GM19023 (cell line): Measurements from ENCODE around the gene SH3RF3.
A peak's percentile ranks its signal among the peaks of the same experiment; 100 is the strongest.

ENCODE experiments used
- ATAC-seq: cut with Tn5 transposase; IDR thresholded peaks from one replicate; pipeline ENCODE4 v1.9.1; 2021; ENCODE audit warnings: mild to moderate bottlenecking, moderate library complexity; ENCODE audit not compliant: unreplicated experiment

Gene SH3RF3

GRCh38 chr2:109138449-109138848 is 9.4 kb downstream of the SH3RF3 start:
- ATAC-seq: no peak

DNA sequence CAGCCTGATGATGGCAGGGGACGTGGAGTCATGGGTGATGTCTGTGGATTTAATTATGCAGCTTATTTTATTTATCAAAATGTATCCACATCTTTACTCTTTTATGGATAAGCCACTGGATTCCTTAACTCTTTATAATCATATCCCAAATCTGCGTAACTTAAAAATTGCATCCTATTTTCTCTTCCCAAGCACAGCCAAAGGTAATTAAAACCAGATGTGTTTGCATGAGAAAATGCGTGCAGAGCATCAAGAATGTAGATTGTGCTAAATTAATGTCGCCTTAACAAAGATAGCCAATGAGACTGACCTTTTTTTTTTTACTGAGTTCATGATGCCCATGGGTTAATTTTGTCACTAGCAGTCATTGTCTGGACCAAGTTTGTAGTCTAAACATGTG is 10.0 kb downstream of the SH3RF3 start:
- no peak for ATAC-seq

GRCh38 chr2:109139865-109140396 is 10.9 kb downstream of the SH3RF3 start:
- ATAC-seq: no peak

GRCh38 chr2:109141006-109141600 is 12.1 kb downstream of the SH3RF3 start:
- ATAC-seq: no peak

DNA sequence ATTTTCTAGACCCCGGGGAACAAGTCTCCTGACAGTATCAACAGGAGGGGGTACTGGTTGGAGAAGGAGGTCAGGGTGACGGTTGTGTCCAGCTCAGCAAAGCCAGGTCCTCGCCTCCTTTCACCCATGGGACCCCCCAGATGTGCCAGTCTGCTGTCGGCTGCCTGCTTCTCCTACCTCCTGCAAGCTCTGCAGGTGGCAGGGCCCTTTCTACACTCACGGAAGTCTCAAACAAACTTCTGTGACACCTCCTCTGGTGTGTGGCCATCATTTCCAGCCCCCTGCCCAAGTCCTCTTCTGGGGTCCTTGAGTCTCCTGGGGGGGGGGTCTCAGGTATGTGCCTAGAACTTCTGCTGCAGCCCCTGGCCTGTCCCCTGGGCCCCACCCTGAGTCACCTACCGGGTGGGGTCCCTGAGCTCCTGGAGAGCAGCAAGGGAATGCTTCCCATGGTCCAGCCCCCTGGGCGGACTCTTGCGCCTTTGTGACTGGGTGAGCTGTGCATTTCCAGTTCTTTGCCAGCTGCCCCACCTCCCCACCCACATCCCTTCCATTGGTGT is 12.8 kb downstream of the SH3RF3 start:
- ATAC-seq: no peak

GRCh38 chr2:109142416-109143210 is 13.6 kb downstream of the SH3RF3 start:
- ATAC-seq: no peak

DNA sequence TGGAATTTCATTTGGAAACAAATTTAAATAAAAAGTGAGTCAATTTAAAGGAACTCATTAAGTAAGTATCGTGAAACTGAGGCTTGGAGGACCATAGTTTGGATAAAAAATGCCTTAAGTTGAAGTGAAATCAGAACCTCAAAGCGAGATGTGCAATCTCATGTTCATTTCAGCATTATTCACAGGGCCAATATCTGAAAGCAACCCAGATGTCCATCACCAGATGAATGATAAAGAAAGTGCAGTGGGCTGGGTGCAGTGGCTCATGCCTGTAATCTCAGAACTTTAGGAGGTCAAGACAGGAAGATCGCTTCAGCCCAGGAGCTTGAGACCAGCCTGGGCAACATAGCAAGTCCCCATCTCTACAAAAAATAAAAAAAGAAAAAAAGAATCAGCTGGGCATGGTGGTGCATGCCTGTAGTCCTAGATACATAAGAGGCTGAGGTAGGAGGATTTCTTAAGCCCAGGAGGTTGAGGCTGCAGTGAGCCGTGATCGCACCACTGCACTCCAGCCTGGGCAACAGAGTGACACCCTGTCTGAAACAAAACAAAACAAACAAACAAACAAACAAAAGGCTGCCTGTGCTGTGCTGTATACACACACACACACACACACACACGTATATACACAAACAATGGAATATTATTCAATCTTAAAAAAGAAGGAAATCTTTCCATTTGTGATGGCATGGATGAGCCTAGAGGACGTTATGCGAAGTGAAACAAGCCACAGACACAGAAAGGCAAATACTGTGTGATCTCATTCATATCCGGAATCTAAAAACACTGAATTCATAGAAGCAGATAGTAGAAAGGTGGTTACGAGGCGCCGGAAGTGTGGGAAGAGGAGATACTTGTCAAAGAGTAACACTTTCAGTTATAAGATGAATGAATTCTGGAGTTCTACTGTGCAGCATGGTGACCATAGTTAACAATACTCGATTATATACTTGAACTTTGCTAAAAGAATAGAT is 14.5 kb downstream of the SH3RF3 start:
- ATAC-seq: peak; percentile 87

DNA sequence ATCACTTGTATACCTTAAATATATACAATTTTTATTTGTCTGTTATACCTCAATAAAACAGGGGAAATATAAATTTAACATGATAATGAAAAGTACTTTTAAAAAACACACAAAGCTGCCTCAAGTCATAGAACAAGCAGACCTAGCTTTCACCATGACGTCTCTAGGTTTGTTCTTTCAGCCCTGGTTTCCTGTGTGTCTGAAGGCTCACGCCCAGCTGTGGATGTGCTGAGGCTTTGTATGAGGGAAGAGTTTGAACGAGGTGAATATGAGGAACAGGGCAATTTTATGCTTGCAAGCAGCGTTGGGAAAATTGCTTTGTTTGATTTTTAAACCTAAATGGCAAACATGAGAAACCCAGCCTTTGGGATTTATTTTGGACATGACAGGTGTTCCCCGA is 15.3 kb downstream of the SH3RF3 start:
- ATAC-seq: no peak

DNA sequence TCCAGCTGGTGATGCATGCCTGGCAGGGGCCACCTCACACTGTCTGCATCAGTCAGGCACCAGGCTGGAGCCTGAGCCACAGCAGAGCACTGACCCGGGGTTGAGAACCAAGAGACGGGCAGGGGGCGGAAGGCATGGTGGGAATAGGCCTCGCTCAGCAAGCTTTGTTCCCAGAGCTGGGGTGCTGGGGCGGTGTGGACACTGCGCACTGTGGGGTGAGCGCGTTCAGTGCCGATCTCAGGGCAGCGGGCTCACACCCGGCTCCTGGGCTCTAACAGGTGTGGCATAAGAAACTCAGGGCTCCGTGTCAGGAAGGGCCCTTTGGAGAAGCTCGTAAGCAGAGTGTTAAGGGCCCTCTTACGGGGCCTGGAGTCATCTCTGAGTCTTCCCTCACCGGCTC is 15.7 kb downstream of the SH3RF3 start:
- no peak for ATAC-seq

- ATAC-seq: no peak
Observed at GRCh38 chr2:109145286-109145685, 16.3 kb downstream of the SH3RF3 start.

DNA sequence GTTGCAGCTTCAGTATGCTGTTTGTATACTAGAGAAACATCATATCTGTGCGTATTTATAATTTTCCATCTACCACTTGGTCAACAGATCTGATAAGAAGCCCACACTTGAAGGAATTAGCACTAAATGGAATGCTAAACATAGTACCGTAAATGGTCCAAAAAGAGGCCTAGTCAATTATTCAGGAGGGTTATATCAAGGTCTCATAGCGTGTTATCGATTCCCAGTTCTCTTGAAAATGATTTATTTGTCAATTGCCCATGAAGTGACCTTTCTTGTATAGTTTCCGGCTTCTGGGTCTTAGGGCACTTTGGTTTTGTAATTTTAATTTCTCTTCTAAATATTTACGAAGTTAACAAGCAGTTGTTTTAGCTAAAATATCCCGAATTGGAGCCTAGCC is 18.4 kb downstream of the SH3RF3 start:
- ATAC-seq: no peak

DNA sequence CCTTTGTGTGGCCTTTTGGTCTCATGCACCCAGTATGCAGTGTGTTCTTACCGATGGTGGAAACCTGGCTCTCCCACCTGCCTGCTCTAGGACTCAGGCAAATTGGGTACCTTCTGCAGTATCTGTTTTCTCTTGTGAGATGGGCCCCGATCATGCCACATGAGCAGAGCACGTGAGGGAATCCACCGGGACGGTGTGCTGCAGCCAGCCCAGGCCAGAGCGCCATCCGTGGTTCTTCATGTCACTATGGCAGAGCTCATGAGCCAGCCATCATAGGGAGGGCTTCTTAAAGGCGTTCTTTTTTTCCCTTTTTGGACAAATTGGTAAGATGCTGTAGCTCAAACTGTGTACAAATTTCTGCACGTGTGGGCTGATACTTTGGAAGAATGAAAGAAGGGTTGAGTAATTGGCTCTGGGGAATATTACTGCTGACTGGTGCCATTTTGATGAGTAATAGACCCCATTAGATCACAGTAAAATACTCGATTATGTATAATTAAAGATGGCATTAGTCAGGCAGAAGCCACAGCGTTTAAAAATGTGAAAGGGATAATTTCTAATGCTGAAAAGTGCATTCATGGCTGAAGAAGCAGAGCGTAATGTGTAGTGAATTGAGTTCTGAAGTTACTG is 19.2 kb downstream of the SH3RF3 start:
- ATAC-seq: no peak

DNA sequence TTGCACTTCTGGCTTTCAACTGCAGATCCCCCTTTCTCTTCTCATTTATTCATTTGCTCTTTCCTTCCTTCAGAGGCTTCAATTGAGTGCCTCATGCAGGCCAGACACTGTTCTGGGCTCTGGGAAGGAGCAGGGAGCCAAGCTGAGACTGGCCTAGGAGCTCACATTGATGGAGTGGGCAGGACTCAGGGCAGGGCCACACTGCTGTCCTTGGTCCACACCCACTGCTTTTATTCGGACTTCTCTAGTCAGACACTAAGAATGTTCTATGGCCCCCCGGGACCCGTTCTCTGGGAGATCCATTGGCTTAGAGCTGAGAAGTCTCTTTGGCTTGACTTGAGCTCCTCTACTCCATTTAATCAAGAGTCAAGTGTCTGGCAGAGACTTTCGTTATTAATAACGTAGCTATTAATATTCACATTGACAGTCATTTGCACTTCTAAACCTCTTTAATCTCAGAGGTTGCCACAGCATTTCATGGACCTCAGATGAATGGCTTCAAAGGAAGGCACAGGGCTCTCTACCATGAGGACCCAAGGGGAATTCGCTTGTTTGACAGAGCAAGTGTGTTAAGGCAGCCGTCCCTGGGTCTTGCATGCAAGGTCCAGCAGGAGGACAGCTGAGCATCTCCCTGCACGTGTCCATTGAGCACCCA is 20.1 kb downstream of the SH3RF3 start:
- ATAC-seq: no peak

DNA sequence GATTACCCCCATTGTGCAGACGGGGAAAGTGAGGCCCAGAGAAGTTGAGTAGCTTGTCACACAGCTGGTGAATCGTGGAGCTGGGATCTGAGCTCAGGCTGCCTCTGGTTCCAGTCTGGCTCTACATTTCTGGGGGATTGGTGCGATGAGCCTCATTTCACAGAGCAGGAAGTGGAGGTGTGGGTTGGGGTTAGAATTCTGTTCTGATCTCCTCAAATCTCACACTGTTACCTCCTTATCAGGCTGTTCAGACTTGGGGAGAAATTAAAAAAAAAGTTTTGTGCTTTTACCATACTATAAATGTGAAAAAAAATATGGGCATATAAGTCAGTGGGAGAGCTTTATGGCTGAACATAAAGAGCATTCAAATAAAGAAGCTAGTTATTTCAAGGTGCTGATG is 21.6 kb downstream of the SH3RF3 start:
- ATAC-seq: no peak

- ATAC-seq: no peak
Observed at GRCh38 chr2:109151519-109151918, 22.5 kb downstream of the SH3RF3 start.

GRCh38 chr2:109153005-109153784 is 24.2 kb downstream of the SH3RF3 start:
- no peak for ATAC-seq

- ATAC-seq: no peak
Observed at GRCh38 chr2:109153807-109154206, 24.8 kb downstream of the SH3RF3 start.

GRCh38 chr2:109154226-109154625 is 25.2 kb downstream of the SH3RF3 start:
- no peak for ATAC-seq
